ENCODE measurements around the gene CYP39A1. TPM values are rescaled to one million over a fixed set of nuclear protein-coding genes. Genes with fewer than 3 reads are reported as not detected.

Gene CYP39A1
- total RNA-seq, 2 experiments from 2014 or later: not detected

DNA sequence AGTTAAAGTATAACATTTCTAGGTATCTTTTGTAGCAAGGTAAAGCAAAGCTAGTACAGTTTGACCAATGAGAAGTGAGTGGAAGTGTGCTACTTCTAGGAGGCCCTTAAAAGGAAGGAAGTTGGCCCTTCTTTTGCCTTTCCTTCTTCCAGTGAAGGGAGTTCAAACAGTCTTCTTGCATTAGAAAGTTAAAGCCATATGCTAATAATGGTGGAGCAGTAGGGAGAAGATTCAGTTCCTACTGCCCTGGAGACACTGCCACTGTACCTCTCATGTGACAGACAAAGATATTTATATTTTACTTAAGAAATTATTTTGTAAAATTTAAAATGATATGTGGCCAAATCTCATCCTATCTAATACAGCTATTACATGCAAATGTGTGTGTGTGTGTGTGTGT lies 135.4 kb downstream of the CYP39A1 start:
- DNase-seq (no peak), ATAC-seq (no peak)
- peaks cover 5% of the 10 kb centered on the region for H3K27me3 Mint-ChIP-seq
- H3K9me3 Mint-ChIP-seq: no peaks in the 10 kb centered on the region
- no peak overlapping the region for H3K4me3 Mint-ChIP-seq
- no peak overlapping the region for H3K27ac Mint-ChIP-seq
- TF ChIP-seq, protein P1, sequence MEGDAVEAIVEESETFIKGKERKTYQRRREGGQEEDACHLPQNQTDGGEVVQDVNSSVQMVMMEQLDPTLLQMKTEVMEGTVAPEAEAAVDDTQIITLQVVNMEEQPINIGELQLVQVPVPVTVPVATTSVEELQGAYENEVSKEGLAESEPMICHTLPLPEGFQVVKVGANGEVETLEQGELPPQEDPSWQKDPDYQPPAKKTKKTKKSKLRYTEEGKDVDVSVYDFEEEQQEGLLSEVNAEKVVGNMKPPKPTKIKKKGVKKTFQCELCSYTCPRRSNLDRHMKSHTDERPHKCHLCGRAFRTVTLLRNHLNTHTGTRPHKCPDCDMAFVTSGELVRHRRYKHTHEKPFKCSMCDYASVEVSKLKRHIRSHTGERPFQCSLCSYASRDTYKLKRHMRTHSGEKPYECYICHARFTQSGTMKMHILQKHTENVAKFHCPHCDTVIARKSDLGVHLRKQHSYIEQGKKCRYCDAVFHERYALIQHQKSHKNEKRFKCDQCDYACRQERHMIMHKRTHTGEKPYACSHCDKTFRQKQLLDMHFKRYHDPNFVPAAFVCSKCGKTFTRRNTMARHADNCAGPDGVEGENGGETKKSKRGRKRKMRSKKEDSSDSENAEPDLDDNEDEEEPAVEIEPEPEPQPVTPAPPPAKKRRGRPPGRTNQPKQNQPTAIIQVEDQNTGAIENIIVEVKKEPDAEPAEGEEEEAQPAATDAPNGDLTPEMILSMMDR (IDR thresholded peaks at IDR 0.05): no peak
- no peaks in the 10 kb centered on the region for H3K4me1 Mint-ChIP-seq (ENCODE audit: low read depth)
- H3K36me3 Mint-ChIP-seq (ENCODE audit: low read depth): no peaks in the 10 kb centered on the region
- ChIA-PET POLR2A (interaction anchor here (0.7 kb wide), 1 partner anchor 373 kb away, joined by 3 read pairs; no protein-coding TSS in a partner anchor), CTCF (interaction anchor here (0.6 kb wide), 1 partner anchor 18 kb away, joined by 4 read pairs; no protein-coding TSS in a partner anchor)
- intact Hi-C loops (cut with micrococcal nuclease): no loop called here

DNA sequence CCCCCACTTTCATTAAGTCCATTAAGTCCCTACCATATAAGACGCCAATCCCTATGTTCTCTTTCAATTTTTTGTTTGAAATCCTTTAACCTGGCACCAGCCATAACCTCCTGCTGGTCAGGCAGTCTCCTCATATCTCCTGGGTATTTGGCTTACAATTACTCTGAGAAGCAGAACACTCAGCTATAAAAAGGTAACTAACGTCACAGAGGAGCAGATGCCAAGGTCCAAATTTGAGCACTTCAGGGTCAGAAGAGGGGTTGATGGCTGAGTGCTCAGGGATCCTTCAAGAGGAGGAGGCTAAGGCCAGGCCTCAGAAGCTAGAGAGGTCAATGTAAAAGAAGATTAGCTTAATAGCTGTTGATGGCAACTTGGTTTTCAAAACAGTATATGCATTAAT lies 139.1 kb downstream of the CYP39A1 start:
- intact Hi-C loops (cut with micrococcal nuclease): no loop called here
- Mint-ChIP-seq H3K9me3 (no peaks in the 10 kb centered on the region), H3K36me3 (ENCODE audit: low read depth) (no peaks in the 10 kb centered on the region), H3K27ac (no peak overlapping the region), H3K27me3 (peaks cover 6% of the 10 kb centered on the region), H3K4me1 (ENCODE audit: low read depth) (no peaks in the 10 kb centered on the region), H3K4me3 (no peak overlapping the region)
- ATAC-seq (no peak), DNase-seq (no peak)
- TF ChIP-seq, protein P1 (IDR thresholded peaks at IDR 0.05): no peak
- CTCF ChIA-PET: no interaction called here
- POLR2A ChIA-PET: no interaction called here

DNA sequence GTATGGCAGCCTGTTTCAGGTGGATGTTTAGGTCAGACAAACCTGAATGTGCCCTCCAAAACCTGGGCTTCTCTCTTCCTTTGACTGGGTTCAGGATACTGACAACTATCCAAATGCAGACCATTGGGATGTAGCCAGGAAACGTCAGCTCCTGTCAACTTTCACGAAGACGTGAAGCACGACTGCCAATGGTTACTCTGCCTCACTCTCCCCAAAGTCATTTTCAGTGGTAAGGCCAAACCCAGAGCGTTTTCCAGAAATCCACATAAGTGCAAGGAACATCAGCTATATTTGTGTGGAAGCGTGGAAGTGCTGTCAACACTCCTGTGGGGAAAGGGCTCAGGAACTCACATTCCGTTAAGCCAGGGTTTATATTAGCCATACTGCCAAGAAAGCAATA lies 141.3 kb downstream of the CYP39A1 start:
- DNase-seq (no peak), ATAC-seq (no peak)
- intact Hi-C loops (cut with micrococcal nuclease): no loop called here
- ChIA-PET CTCF (no interaction called here), POLR2A (no interaction called here)
- Mint-ChIP-seq H3K36me3 (ENCODE audit: low read depth) (no peaks in the 10 kb centered on the region), H3K27me3 (peaks cover 4% of the 10 kb centered on the region), H3K9me3 (no peaks in the 10 kb centered on the region), H3K27ac (no peak overlapping the region), H3K4me3 (no peak overlapping the region), H3K4me1 (ENCODE audit: low read depth) (no peaks in the 10 kb centered on the region)
- TF ChIP-seq, protein P1 (IDR thresholded peaks at IDR 0.05): no peak

DNA sequence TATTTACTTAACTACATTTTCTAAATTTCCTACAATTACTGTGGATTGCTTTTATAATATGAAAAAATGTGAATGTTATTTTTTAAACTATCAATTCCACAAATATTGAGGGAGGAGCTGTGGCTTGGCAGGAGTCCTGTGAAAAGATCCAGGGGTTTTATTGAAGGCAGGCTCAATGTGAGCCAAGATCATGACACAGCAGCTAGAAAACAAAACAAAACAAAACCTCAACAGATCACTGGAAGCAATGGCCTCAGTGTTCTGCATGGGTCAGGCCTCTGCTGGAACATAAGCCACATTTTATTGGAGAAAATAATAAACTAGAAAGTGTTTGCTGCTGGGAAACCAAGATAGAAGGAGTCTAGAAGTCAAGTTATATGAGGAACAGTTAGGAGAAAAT lies 142.0 kb downstream of the CYP39A1 start:
- H3K36me3 Mint-ChIP-seq (ENCODE audit: low read depth): no peaks in the 10 kb centered on the region
- CTCF ChIA-PET: no interaction called here
- H3K9me3 Mint-ChIP-seq: no peaks in the 10 kb centered on the region
- no peaks in the 10 kb centered on the region for H3K4me1 Mint-ChIP-seq (ENCODE audit: low read depth)
- DNase-seq: no peak
- H3K4me3 Mint-ChIP-seq: no peak overlapping the region
- peaks cover 4% of the 10 kb centered on the region for H3K27me3 Mint-ChIP-seq
- ATAC-seq: no peak
- TF ChIP-seq, protein P1 (IDR thresholded peaks at IDR 0.05): no peak
- POLR2A ChIA-PET: no interaction called here
- H3K27ac Mint-ChIP-seq: no peak overlapping the region
- intact Hi-C loops (cut with micrococcal nuclease): no loop called here

DNA sequence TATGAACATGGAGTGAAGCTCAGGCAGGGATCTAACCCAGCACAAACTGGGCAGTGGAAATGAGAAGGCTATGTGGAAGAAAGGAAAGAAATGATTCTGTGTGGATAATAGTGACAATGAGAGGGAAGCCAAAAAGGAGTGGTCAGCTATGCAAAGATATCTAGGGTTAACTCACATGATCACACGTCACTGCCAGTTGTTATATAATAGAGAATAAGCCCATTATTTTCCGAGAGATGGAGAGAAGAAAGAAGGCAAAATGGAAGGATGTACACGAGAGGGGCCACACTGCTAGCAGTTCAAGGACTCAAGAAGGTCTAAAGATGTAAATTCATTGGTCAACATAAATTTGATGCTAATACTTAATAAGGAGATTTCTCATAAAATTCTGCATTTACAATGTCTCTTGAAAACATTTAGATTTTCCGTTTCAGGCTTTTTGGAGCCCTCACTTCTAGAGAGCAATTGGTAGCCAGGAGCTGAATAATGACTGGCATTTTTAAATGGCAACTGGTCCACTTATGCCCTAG lies 142.6 kb downstream of the CYP39A1 start:
- intact Hi-C loops (cut with micrococcal nuclease): no loop called here
- Mint-ChIP-seq H3K27ac (no peak overlapping the region), H3K27me3 (peaks cover 3% of the 10 kb centered on the region), H3K4me3 (no peak overlapping the region), H3K4me1 (ENCODE audit: low read depth) (no peaks in the 10 kb centered on the region), H3K9me3 (no peaks in the 10 kb centered on the region), H3K36me3 (ENCODE audit: low read depth) (no peaks in the 10 kb centered on the region)
- ATAC-seq (no peak), DNase-seq (no peak)
- ChIA-PET CTCF (no interaction called here), POLR2A (no interaction called here)
- TF ChIP-seq, protein P1 (IDR thresholded peaks at IDR 0.05): no peak
